GM21825 (cell line): ENCODE data around the gene TUBGCP2.

Experiments
- ATAC-seq: cut with Tn5 transposase; IDR thresholded peaks from one replicate; pipeline ENCODE4 v1.9.1; 2021; ENCODE audit warnings: mild to moderate bottlenecking, moderate library complexity; ENCODE audit not compliant: unreplicated experiment

The TUBGCP2 gene

DNA sequence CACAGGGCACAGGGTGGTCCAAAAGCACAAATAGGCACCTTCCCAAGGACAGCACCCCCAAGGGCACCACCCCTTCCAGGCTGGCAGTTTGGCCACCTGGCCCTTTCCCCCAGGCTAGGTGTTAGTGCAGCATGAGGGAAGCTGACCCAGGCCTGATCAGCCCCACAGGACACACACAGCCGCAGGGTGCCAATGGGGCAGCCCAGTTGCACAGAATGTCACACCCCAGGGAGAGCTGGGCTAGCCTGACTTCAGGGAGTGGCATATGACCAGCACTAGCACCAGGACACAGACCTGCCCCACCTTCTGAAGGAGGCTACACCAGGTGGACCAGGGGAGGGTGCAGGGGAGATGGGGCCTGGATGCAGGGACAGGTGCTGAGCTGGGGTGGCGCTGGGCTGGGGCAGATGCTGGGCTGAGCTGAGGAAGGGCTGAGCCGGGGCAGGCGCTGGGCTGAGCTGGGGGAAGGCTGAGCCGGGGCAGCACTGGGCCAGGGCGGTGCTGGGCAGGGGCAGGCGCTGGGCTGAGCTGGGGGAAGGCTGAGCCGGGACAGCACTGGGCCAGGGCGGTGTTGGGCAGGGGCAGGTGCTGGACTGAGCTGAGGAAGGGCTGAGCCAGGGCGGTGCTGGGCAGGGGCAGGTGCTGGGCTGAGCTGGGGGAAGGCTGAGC is 28.1 kb downstream of the TUBGCP2 start:
- ATAC-seq: no peak

DNA sequence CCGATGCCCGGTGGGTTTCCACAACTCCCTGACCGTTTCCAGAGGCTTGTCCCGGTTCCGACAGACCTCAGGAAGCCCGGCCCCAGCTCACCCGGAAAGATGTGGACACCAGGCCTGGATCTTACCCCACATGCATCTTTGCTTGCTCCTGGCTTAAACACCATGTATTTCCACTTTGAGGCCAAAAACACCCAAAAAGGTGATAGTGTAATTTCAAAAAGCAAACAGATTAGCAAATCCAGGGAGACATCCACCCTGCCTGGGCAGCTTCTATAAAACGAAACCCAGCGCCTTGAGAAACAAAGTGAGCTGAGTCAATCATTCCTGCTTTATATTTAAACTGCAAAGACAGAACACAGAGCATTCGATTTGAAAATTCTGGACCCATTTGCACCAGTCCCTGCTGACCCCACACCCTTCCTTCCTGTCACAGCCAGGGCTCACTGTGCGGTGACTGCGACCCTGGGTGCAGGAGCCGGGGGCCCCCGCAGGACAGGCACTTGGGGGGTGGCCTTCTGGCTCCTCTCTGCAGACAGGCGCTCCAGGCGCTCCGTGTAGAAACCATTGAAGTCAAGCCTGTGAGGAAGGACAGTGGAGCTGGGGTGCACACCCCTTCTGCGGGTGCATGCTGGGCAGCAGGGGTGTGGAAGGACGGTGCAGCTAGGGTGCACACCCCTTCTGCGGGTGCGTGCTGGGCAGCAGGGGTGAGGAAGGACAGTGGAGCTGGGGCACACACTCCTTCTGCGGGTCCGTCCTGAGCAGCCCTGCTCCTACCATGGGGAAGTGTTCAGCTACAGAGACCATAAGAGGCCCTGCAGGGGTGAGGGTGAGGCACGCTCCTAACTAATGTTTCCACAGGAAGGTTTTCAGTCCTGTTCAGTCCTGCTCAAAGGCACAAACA is 29.1 kb downstream of the TUBGCP2 start:
- no peak for ATAC-seq

DNA sequence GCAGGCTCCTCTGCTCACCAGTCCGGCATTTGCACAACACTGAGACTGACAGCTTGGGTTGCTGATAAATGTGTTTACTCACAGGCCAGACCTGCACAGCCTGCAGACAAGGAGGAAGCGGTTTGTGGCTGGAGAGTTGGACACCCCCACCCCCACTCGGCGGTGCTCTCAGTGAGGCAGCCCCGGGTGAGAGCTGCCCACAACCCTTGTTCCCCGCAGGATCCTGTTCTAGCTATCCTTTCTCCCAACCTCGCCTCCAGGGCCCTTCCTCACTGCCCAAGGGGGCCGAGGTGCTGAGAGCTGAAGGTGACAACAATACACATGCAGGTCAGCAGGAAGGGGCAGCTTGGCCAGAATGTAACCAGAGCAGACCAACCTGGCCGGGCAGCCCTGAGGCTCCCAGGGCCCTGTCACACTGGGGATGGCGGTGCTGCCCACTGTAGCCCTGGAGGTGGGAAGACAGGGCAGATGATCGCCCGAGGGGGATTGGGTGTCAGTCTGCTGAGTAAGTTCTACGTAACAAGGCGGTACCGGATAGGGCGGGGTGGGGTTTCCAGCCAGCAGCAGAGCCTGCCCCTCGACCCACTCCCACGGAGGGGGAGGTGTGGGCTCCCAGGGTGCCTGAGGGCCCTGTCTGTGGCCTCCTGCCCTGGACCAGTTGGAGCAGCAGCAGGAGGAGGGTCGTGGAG is 30.0 kb downstream of the TUBGCP2 start:
- ATAC-seq: peak; percentile 33

DNA sequence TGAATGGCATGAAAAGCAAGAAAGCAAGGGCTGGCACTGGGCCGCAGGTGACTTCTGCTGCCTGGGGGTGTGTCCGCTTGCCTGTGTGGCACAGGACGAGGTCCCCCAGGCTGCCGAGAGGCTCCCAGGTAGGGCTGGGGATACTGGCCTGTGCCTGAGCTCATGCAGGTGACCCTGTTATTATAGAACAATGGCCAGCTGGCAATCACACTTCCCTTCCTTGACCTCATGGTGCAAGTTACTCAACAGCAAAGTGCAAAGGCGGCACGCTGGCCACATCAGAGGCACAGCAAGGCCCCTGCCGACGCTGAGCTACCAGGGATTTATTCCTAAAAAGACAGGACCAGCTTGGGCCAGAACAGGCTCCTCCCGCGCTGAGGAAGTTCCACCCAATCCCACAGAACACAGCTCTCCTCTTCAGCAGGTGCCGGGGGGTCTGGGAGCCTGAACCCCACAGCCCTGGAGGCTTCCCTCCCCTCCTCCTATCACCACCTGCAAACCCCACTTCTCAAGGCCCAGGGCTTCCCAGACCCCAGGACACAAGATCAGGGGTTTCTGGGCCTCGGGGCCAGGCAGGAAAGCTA is 30.6 kb downstream of the TUBGCP2 start:
- no peak for ATAC-seq

DNA sequence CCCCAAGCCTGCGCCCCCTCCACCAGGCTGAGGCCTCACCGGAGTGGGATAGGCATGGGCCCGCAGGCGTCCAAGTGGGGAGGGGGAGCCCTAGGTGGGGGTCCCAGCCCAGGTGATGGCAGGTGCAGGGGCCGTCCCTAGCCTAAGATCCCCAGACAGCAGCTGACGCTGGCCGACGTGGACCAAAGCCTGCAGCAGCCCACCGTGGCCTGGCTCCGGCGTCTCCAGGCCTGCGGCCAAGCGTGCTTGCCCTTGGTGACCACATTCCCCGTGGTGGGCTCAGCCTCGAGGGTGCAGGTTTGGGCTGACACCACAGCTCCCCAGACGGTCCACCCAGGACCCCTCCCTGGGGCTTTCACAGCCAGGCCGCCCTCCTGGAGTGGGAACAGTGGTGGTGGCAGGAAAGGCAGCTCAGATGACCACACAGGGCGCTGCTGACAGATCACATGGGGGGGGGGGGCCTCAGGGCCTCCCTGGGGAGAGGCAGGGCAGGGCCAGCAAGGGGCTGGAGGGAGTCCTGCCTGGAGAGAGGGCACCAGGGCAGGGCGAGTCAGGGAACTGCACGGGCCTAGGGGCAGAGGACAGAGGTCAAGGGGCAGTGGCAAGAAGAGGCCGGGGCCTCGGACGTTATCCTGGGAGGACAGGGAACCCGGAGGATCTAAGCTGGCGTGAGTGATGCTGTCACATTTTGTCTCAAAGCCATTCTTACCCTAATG is 31.2 kb downstream of the TUBGCP2 start:
- no peak for ATAC-seq

DNA sequence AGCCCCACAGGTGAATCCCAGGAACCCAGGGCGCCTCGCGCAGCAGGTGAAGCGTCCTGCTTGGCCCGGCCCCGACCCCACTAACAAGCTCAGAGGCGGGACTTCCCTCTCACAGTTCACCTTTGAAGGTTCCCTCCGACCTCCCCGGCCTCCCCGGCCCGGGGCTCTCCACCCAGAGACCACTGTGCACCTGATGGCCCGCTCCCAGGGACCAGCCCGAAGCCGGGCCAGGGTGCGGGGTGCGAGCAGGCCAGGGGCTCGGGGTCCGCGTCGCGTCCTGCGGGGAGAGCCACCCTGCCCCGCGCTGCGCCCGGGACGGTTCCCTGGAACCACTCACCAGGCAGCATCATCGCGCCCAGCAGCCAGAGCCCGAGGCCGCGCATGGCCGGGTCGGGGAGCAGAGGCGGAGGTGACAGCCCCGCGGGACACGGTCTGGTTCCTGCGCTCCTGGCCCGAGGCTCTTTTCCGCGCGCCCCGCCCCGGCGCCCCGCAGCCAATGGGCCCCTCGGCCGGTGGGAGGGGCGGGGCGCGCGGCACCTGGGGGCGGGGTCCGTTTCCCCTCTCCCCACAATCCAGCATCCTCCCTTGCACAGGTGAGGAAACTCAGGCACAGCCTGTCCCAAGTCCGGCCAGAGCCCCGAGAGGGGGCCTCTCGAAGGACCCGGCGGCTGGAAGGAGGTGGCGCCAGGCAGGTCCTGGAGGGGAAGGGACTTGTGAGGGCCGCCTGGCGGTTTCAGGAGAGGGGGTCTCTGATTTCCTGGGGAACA is 32.1 kb downstream of the TUBGCP2 start, which contains the start of gene ADAM8:
ADAM8 (minus strand) TSS at position 434 of the 767 bp plus-strand sequence; CDS start at position 383, 51 bp downstream.
- ATAC-seq: peak; percentile 43

DNA sequence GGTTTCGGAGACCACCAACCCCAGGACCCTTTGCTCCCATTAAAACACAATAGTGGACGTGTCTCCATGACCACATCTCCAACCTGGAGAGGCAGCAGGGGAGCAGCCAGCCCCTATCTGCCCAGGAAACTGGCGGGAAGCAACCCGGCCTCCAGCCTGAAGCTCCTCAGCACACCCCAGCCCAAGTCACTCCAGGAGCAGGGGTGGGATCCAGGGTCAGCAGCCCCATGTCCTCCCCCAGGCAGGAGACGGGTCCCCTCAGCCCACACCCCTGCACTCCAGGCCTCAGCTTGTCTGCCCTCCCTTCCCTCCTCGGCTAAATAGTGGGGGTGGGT is 32.6 kb downstream of the TUBGCP2 start:
- ATAC-seq: no peak

DNA sequence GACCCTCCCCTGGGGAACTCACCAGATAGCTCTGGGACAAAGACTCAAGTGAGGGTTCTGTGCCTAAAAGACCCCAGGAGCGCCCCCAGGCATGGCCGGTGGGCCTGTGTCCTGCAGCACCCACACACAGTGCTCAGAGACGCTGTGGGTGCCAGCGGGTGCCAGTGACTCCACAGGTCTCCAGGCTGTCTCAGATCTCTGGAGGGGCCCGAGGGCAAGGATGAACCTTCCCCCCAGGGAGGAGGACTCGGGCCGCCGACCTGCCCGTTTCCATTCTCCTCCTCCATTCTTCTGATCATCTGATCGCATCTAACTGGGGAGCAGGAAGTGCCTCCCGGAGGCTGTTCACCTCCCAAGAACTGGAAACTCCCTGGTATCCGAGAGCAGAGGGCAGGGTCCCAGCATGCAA is 33.0 kb downstream of the TUBGCP2 start:
- ATAC-seq: peak; percentile 28

DNA sequence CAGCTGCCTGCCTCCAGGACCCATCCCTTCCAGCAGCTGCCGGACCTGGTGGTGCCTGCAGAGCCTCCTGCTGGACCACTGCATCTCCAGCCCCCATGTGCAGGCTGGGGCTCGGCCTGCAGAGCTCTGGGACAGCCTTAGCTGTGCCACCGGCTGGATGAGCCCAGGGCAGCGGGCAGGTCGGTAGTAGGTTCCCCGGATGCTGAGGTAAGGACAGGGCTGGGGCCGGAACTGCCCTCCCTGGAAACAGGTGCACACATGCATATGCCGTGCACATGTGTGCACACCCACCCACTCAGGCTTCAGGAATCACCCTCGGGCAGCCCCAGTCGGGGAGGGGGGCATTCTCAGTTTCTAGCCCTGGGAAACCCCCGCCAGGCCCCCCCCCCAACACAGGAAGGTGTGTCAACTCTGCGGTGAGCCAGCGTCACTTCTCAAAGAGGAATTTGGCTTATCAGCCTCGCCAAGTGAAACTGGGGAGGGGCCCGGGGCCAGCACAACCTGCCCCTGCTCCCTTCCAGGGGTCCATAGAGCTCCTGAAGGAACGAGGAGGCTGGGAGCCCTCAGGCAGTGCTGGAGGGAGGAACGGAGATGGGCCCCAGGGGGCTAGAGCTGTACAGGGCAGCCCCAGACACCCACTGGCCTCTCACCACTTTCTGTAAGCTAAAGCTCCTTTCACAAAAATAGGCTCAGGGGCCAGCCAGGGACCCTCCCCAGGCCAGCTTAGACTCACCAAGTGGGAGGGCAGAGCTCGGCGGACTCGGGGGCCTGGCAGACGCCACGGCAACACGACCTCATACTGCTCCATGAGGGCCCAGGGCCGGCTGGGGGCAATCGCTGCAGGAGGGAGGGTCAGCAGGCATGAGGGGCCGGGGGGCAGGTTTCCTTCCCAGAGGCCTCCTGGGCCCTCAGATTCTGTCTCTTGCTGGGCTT is 33.7 kb downstream of the TUBGCP2 start:
- ATAC-seq: peak; percentile 47

DNA sequence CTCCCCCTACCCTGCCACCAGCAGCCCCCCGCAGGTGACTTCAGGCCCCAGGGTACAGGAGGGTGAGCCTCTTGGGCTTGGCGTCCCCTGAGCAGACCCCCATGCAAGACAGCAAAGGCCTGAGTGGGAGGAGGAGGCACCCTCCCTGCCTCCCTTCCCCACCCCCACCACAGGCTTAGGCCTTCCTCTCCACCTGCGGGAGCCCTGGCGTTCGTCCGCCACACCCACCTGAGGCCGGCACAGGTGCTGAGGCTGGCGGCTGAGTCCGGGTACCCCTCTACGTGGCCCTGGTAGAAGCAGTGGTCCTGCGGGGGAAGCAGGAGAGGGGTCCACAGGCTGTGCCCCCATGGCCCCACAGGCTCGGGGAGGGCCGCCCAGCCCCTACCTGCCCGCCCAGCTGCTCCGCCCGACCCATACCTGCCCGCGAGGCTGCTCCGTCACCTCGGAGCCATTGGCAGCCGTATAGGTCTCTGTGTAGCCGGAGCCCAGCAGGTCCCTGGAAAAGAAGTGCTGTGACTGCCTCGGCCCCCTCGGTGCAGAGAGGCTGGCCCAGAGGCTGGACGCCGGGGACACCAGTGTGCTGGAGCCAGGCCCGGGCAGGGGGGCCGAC is 35.0 kb downstream of the TUBGCP2 start:
- ATAC-seq: no peak

DNA sequence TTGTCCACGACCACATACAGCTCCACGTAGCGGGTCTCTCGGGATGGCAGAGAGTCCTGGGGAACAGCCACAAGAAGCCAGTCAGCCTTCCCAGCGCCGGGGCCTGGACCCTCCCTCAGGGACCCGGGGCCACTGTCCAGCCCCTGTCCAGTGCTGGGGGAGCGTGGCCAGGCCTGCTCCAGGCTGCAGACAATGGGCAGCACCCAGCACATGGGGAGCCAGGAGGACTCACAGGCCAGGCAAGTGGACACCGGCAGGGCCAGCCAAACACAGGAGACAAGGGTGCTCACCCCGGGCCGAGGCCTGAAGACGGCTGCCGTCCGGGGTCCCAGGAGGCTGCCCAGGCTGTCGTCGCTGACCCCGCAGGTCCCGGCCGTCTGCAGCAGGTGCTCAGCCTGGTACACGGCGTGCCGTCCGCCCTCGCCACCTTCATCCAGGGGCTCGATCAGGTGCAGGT is 35.7 kb downstream of the TUBGCP2 start:
- no peak for ATAC-seq

DNA sequence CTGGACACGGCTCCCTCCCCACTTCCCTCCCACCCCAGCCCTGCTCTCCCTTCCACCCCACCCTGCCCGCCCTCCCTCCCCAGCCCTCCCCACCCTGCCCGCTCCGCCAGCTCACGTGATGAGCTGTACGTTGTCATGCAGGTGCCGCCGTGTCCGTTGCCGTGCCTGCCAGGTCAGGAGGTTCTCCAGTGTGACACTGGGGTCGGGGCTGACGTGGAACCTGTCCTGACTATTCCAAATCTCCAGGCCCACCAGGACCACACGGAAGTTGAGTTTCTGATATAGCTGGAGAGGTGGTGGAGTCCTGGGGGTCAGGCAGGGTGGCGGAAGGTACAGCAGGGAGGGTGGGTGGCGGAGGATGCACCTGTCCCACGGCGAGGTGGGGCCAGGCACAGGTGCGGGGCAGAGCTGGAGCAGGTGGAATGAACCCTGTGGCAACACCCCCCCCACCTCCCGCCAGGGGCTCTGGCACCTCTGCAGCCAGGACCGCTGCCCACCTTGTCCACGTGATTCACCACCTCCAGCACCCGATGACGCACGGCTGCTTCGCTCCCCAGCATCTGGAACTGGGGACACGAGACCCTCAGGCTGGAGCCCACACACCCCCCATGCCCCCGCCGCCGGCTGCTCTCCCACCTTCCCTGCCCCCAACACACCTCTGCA is 36.2 kb downstream of the TUBGCP2 start:
- ATAC-seq: no peak

DNA sequence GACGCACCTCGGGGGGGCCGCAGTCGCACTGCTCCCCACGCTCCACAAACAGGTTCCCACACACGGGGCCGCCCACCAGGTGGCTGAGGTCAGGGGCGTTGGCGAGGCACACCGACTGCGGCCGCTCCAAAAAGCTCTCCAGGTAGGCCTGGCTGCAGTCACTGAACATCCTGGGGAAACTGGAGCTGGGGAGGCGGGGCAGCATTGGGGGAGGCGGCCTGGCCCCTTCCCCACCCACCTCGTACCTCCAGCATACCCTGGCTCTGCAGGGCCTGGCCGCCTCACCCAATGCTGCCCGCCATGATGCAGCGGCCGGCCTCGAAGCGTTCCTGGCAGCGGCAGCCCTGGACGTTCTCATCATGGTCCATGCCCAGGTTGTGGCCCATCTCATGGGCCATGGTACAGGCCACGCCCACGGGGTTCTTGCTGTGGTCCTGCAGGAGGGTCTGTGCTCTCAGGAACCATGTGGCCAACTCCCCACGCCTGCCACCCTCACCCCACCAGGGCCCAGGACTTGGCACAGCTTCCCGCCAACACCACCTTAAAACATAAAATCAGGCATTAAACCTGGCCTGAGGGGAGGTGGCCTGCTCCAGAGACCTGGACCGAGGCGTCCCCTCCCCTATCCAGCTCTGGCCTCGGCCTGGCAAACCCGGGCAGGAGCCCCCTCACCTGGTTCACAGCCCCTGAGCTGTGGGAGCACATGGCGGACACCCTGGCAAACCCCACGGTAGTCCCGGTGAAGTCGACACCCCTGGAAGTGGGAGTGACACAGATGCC is 37.0 kb downstream of the TUBGCP2 start:
- no peak for ATAC-seq

DNA sequence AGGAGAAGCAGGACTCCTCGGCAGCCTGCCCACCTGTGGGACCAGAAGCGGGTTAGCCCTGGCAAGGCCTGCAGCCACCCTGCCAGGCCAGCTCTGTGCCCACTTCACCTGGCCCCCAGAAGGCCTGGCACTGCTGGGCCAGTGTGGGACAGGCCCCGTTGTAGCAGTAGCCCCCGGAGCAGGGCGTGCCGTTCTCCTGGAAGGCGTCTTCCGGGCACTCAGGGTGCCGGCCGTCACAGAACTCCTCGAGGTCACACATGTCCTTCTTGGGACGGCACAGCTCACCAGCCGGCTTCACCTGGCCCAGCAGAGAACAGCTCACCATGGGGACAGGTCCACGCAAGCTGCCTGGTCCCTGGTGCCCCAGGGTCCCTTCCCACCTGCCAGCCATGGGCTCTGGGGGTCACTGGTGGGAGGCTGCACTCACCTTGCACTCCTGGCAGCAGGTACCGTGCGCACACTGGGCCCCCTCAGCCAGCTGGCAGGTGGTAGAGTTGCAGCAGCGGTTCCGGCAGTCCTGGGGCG is 37.8 kb downstream of the TUBGCP2 start:
- no peak for ATAC-seq

DNA sequence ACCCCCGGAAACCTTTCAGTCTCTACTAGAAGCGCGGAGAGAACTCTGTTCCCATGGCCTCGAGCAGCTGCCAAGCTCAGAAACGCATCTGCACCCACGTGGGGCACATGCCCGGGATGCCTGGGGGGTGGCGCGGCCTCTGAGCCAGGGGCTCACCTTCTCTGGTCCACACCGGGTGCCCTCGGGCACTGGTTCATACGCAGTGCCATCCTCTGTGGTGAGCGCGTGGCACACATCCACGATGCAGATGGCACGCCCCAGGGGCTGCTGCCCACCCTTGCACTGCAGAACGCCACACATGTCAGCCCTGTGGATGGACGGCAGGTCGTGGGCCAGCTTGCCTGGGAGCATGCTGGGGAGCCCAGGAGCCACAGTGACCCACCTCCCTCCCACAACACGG is 38.5 kb downstream of the TUBGCP2 start:
- ATAC-seq: no peak

DNA sequence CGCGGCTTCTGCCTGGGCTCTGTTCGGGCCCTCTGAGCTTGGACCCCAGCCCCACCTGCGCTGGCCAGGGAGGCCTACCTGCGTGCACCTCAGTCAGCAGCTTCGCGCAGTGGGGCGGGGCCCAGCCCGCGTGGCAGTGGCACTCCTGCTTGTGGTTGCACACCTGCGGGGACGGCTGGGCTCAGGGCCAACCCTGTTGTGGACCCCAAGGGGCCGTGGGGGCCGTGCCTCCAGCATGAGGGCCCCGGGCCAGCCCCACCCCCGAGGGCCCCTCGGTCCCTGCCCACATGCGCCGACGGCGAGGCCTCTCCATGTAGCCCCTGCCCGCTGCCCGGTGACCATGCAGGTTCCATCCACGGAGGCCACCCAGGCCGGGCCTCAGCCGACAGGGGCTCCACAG is 39.3 kb downstream of the TUBGCP2 start:
- ATAC-seq: no peak

DNA sequence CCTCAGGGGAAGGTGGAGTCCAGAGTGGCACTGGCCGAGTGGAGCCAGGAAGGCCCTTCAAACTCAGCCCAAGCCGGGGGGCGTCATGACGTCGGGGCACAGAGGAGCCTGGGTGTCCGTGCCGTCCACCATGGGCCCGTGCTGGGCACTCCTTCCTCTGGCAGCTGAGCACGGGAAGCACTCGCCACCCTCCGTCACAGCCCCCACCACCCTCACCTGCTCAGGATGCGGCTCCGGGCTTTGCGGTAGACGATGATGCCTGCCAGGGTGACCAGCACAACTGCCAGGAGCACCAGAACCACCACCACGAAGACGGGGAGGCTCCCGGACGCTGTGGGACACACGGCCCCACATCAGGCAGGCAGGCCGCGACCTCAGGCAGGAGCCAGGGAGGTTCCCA is 40.1 kb downstream of the TUBGCP2 start:
- no peak for ATAC-seq
